ENCODE measurements around the gene CLDN34. TPM values are rescaled to one million over a fixed set of nuclear protein-coding genes. Genes with fewer than 3 reads are reported as not detected.

The CLDN34 gene
- total RNA-seq, 4 donors from 2014 or later = not detected

GRCh38 chrX:9927698-9928482 lies 39.3 kb upstream of the CLDN34 start:
- no peak for ATAC-seq (ENCODE audit: low FRiP score)
- TF ChIP-seq CTCF (IDR thresholded peaks at IDR 0.05) = no peak

GRCh38 chrX:9935436-9935835 lies 31.7 kb upstream of the CLDN34 start:
- no peak for DNase-seq (ENCODE audit: low spot score)
- no peak for TF ChIP-seq CTCF (IDR thresholded peaks at IDR 0.05)
- ATAC-seq (ENCODE audit: low FRiP score) = no peak

More at GRCh38 chrX:9927698-9928482, 39.3 kb upstream of the CLDN34 start:
- no peak for DNase-seq (ENCODE audit: low spot score)

- DNase-seq (ENCODE audit: low spot score) (no peak), ATAC-seq (ENCODE audit: low FRiP score) (no peak)
- TF ChIP-seq CTCF (IDR thresholded peaks at IDR 0.05) = no peak
These were observed 29.4 kb upstream of the CLDN34 start for GRCh38 chrX:9937761-9938160.

GRCh38 chrX:9938516-9938915 lies 28.6 kb upstream of the CLDN34 start:
- TF ChIP-seq CTCF (IDR thresholded peaks at IDR 0.05) = no peak
- DNase-seq (ENCODE audit: low spot score) = no peak
- ATAC-seq (ENCODE audit: low FRiP score) = no peak

GRCh38 chrX:9940421-9940820 lies 26.7 kb upstream of the CLDN34 start:
- DNase-seq (ENCODE audit: low spot score) (no peak), ATAC-seq (ENCODE audit: low FRiP score) (no peak)
- TF ChIP-seq CTCF (IDR thresholded peaks at IDR 0.05) = no peak

- ATAC-seq (ENCODE audit: low FRiP score) (no peak), DNase-seq (ENCODE audit: low spot score) (no peak)
- no peak for TF ChIP-seq CTCF (IDR thresholded peaks at IDR 0.05)
These were observed 25.1 kb upstream of the CLDN34 start for GRCh38 chrX:9942086-9942485.

GRCh38 chrX:9943420-9943819 lies 23.7 kb upstream of the CLDN34 start:
- no peak for TF ChIP-seq CTCF (IDR thresholded peaks at IDR 0.05)
- ATAC-seq (ENCODE audit: low FRiP score) (no peak), DNase-seq (ENCODE audit: low spot score) (no peak)
